Urinary bladder (tissue), 4 donors: Measurements from ENCODE around the gene PTPRQ. TPM values are rescaled to one million over a fixed set of nuclear protein-coding genes. Genes with fewer than 3 reads are reported as not detected.

Source experiments
- DNase-seq: peaks from one replicate; pipeline ENCODE4 v3.0.0-alpha.2; 2015; ENCODE audit errors: extremely low spot score
- H3K27ac ChIP-seq: one replicate; pipeline ENCODE4 v1.5.1; 2013; ENCODE audit warnings: low read depth, mild to moderate bottlenecking, moderate library complexity
- H3K36me3 ChIP-seq: one replicate; pipeline ENCODE4 v1.6.1; 2013; ENCODE audit warnings: mild to moderate bottlenecking, moderate library complexity; ENCODE audit not compliant: insufficient read depth
- H3K4me1 ChIP-seq: one replicate; pipeline ENCODE4 v1.6.1; 2013; ENCODE audit warnings: mild to moderate bottlenecking, moderate library complexity; ENCODE audit not compliant: insufficient read depth
- H3K4me3 ChIP-seq: one replicate; pipeline ENCODE4 v1.5.1; 2013; ENCODE audit warnings: low read depth, low read length
- WGBS: extraction: QIAGEN DNeasy Blood & Tissue Kit; methylation state at CpG from one replicate; pipeline ENCODE4 v1.1.7; 2013; 5-methylcytosine and 5-hydroxymethylcytosine counted together
- polyA plus RNA-seq: library from polyadenylated mRNA; stranded (reverse); fragments of 200-250 nt; gene quantifications from one replicate; pipeline ENCODE4 v1.2.3, GENCODE V29; 2013
- total RNA-seq: library from RNA; depleted of rRNA; stranded (reverse); fragments of >200 nt; gene quantifications from one replicate; pipeline ENCODE4 v1.2.3, GENCODE V29; 2014
- donor health status: healthy with polysubstance abuse.
- donor health status: healthy.

PTPRQ gene
- total and polyA plus RNA-seq, 2 donors, result 2.2 to 16.3 TPM

GRCh38 chr12:80491166-80491565 is 47.1 kb downstream of the PTPRQ start:
- Histone ChIP-seq H3K27ac (no peak overlapping the region), H3K36me3 (no peaks in the 10 kb centered on the region), H3K4me1 (no peaks in the 10 kb centered on the region), H3K4me3 (no peak overlapping the region)
- no peak for DNase-seq

- 96% methylated on average over 2 of the region's 2 CpGs for WGBS
- Histone ChIP-seq H3K27ac (no peak overlapping the region), H3K4me3 (no peak overlapping the region), H3K36me3 (no peaks in the 10 kb centered on the region), H3K4me1 (no peaks in the 10 kb centered on the region)
- DNase-seq, result no peak
Observed at GRCh38 chr12:80493466-80493865, 49.4 kb downstream of the PTPRQ start.

- 87% methylated on average over 1 of the region's 1 CpG for WGBS
- no peak for DNase-seq
- Histone ChIP-seq H3K4me1 (no peaks in the 10 kb centered on the region), H3K4me3 (no peak overlapping the region), H3K27ac (no peak overlapping the region), H3K36me3 (no peaks in the 10 kb centered on the region)
Observed at GRCh38 chr12:80494836-80495235, 50.8 kb downstream of the PTPRQ start.

GRCh38 chr12:80498059-80498728 is 54.2 kb downstream of the PTPRQ start:
- no peak for DNase-seq
- Histone ChIP-seq H3K27ac (no peak overlapping the region), H3K4me3 (no peak overlapping the region), H3K36me3 (no peaks in the 10 kb centered on the region), H3K4me1 (no peaks in the 10 kb centered on the region)
- WGBS, result 45% methylated on average over 2 of the region's 2 CpGs

- H3K36me3 ChIP-seq, result peaks cover 4% of the 10 kb centered on the region
- H3K4me3 ChIP-seq, result no peak overlapping the region
- H3K4me1 ChIP-seq, result no peaks in the 10 kb centered on the region
- WGBS, result 67% methylated on average over 2 of the region's 2 CpGs
- H3K27ac ChIP-seq, result no peak overlapping the region
- DNase-seq, result no peak
Observed at GRCh38 chr12:80504389-80505163, 60.5 kb downstream of the PTPRQ start.

GRCh38 chr12:80509781-80510556 is 65.9 kb downstream of the PTPRQ start:
- Histone ChIP-seq H3K4me1 (no peaks in the 10 kb centered on the region), H3K36me3 (peaks cover 4% of the 10 kb centered on the region), H3K27ac (no peak overlapping the region), H3K4me3 (no peak overlapping the region)
- DNase-seq, result peak; percentile 23
- WGBS, result 33% methylated on average over 1 of the region's 1 CpG

GRCh38 chr12:80512781-80513180 is 68.7 kb downstream of the PTPRQ start:
- Histone ChIP-seq H3K4me1 (no peaks in the 10 kb centered on the region), H3K4me3 (no peak overlapping the region), H3K27ac (no peak overlapping the region), H3K36me3 (peaks cover 1% of the 10 kb centered on the region)
- 74% methylated on average over 11 of the region's 11 CpGs for WGBS
- no peak for DNase-seq

GRCh38 chr12:80513211-80513610 is 69.2 kb downstream of the PTPRQ start:
- Histone ChIP-seq H3K4me1 (no peaks in the 10 kb centered on the region), H3K27ac (no peak overlapping the region), H3K4me3 (no peak overlapping the region), H3K36me3 (peaks cover 1% of the 10 kb centered on the region)
- DNase-seq, result no peak
- 79% methylated on average over 18 of the region's 18 CpGs for WGBS

- H3K4me1 ChIP-seq, result no peaks in the 10 kb centered on the region
- no peak for DNase-seq
- H3K36me3 ChIP-seq, result no peaks in the 10 kb centered on the region
- H3K27ac ChIP-seq, result no peak overlapping the region
- 97% methylated on average over 2 of the region's 2 CpGs for WGBS
- H3K4me3 ChIP-seq, result no peak overlapping the region
Observed at GRCh38 chr12:80517655-80518054, 73.6 kb downstream of the PTPRQ start.

- no peak overlapping the region for H3K27ac ChIP-seq
- H3K36me3 ChIP-seq, result no peaks in the 10 kb centered on the region
- H3K4me3 ChIP-seq, result no peak overlapping the region
- H3K4me1 ChIP-seq, result no peaks in the 10 kb centered on the region
- DNase-seq, result no peak
Observed at GRCh38 chr12:80531646-80532045, 87.6 kb downstream of the PTPRQ start.

GRCh38 chr12:80539029-80539428 is 95.0 kb downstream of the PTPRQ start:
- DNase-seq, result no peak
- Histone ChIP-seq H3K4me3 (no peak overlapping the region), H3K36me3 (no peaks in the 10 kb centered on the region), H3K4me1 (no peaks in the 10 kb centered on the region), H3K27ac (no peak overlapping the region)
- 41% methylated on average over 2 of the region's 2 CpGs for WGBS

GRCh38 chr12:80549298-80549697 is 105.3 kb downstream of the PTPRQ start:
- no peak for DNase-seq
- Histone ChIP-seq H3K4me3 (no peak overlapping the region), H3K36me3 (peaks cover 2% of the 10 kb centered on the region), H3K4me1 (no peaks in the 10 kb centered on the region), H3K27ac (no peak overlapping the region)
- WGBS, result 81% methylated on average over 3 of the region's 3 CpGs

GRCh38 chr12:80551897-80552296 is 107.9 kb downstream of the PTPRQ start:
- no peaks in the 10 kb centered on the region for H3K4me1 ChIP-seq
- peaks cover 2% of the 10 kb centered on the region for H3K36me3 ChIP-seq
- H3K27ac ChIP-seq, result no peak overlapping the region
- H3K4me3 ChIP-seq, result no peak overlapping the region
- peak; percentile 45 for DNase-seq
- 18% methylated on average over 1 of the region's 1 CpG for WGBS

- 20% methylated on average over 3 of the region's 3 CpGs for WGBS
- Histone ChIP-seq H3K4me1 (no peaks in the 10 kb centered on the region), H3K36me3 (no peaks in the 10 kb centered on the region), H3K27ac (no peak overlapping the region), H3K4me3 (no peak overlapping the region)
- DNase-seq, result peak; percentile 20
Observed at GRCh38 chr12:80553316-80553715, 109.3 kb downstream of the PTPRQ start.
